GM23338 (cell line): ENCODE data around the gene RNGTT. TPM values are rescaled to one million over a fixed set of nuclear protein-coding genes. Genes with fewer than 3 reads are reported as not detected.

Experiments used
- ATAC-seq: fragments of 200-7000 bp; cut with Tn5 transposase; 3 replicates; pipeline ENCODE4 v1.9.1; 2020
- DNase-seq: peaks from one replicate; pipeline ENCODE4 v3.0.0-alpha.2; 2015; ENCODE audit warnings: low spot score
- H2AFZ ChIP-seq: fragments of 200-600 bp; sonication (generic); 2 replicates; pipeline ENCODE4 v1.8.0; 2016; ENCODE audit warnings: antibody characterized with exemption, mild to moderate bottlenecking, moderate library complexity
- H3F3A ChIP-seq: fragments of 200-600 bp; sonication (generic); replicated peaks from 2 replicates; pipeline ENCODE4 v1.8.0; 2017; ENCODE audit warnings: antibody characterized with exemption, mixed run types, low read depth
- H3K27ac ChIP-seq: fragments of 200-600 bp; sonication (generic); 2 replicates; pipeline ENCODE4 v1.6.1; 2016; ENCODE audit warnings: low read depth
- H3K27me3 ChIP-seq: fragments of 200-600 bp; sonication (generic); 2 replicates; pipeline ENCODE4 v1.8.0; 2016; ENCODE audit warnings: mild to moderate bottlenecking, mixed run types, moderate library complexity; ENCODE audit not compliant: insufficient read depth
- H3K36me3 ChIP-seq: fragments of 200-600 bp; sonication (generic); 2 replicates; pipeline ENCODE4 v1.8.0; 2016; ENCODE audit warnings: mild to moderate bottlenecking; ENCODE audit not compliant: insufficient read depth
- H3K4me1 ChIP-seq: fragments of 200-600 bp; sonication (generic); 2 replicates; pipeline ENCODE4 v1.8.0; 2016; ENCODE audit warnings: mild to moderate bottlenecking, moderate library complexity; ENCODE audit not compliant: insufficient read depth
- H3K4me2 ChIP-seq: fragments of 200-600 bp; sonication (generic); 2 replicates; pipeline ENCODE4 v1.7.1; 2017; ENCODE audit warnings: mixed run types
- H3K4me3 ChIP-seq: fragments of 200-600 bp; sonication (generic); 2 replicates; pipeline ENCODE4 v1.6.1; 2016; ENCODE audit warnings: mixed run types
- H3K79me2 ChIP-seq: fragments of 200-600 bp; sonication (generic); replicated peaks from 2 replicates; pipeline ENCODE4 v1.8.0; 2017; ENCODE audit warnings: mild to moderate bottlenecking; ENCODE audit not compliant: insufficient read depth
- H3K9me2 ChIP-seq: fragments of 200-600 bp; sonication (generic); 2 replicates; pipeline ENCODE4 v1.8.0; 2017; ENCODE audit not compliant: insufficient read depth
- H4K20me1 ChIP-seq: fragments of 200-600 bp; sonication (generic); replicated peaks from 2 replicates; pipeline ENCODE4 v1.8.0; 2017; ENCODE audit warnings: mild to moderate bottlenecking; ENCODE audit not compliant: insufficient read depth
- H3K27ac Mint-ChIP-seq: 2 replicates; pipeline ENCODE4 v1.8.0; 2020; ENCODE audit warnings: inconsistent platforms, mild to moderate bottlenecking, moderate library complexity, mixed read lengths
- H3K27me3 Mint-ChIP-seq: 3 replicates; pipeline ENCODE4 v1.8.0; 2022; ENCODE audit warnings: low read depth, mild to moderate bottlenecking, moderate library complexity, mixed read lengths, inconsistent platforms; ENCODE audit not compliant: insufficient read depth, poor library complexity
- H3K36me3 Mint-ChIP-seq: 3 replicates; pipeline ENCODE4 v1.8.0; 2021; ENCODE audit warnings: low read depth, mild to moderate bottlenecking, inconsistent platforms, moderate library complexity, mixed read lengths
- H3K4me1 Mint-ChIP-seq: 3 replicates; pipeline ENCODE4 v1.8.0; 2020; ENCODE audit warnings: mild to moderate bottlenecking, inconsistent platforms, mixed read lengths
- H3K4me3 Mint-ChIP-seq: 3 replicates; pipeline ENCODE4 v1.8.0; 2021; ENCODE audit warnings: moderate library complexity, mild to moderate bottlenecking, inconsistent platforms, mixed read lengths
- H3K9me3 Mint-ChIP-seq: 3 replicates; pipeline ENCODE4 v1.8.0; 2020; ENCODE audit warnings: moderate library complexity, mild to moderate bottlenecking, inconsistent platforms, mixed read lengths
- CREB1 ChIP-seq: fragments of 250-450 bp; sonication (Bioruptor Pico); IDR thresholded peaks from 2 replicates; pipeline ENCODE4 v1.5.0; 2020; ENCODE audit warnings: low read depth, mild to moderate bottlenecking, moderate library complexity
- CTCF ChIP-seq, 2 experiments: fragments of 200-600 bp in 1 of 2; sonication (generic) in 1 of 2; conservative IDR thresholded peaks; 2 replicates each; pipeline versions ENCODE4 v1.5.1 to v1.6.1; 2016 to 2017; ENCODE audit warnings: antibody characterized with exemption in 2 of 2, low read depth in 2 of 2, mild to moderate bottlenecking in 2 of 2, moderate library complexity in 1 of 2
- ETS1 ChIP-seq: IDR thresholded peaks from 2 replicates; pipeline ENCODE4 v1.6.1; 2016; ENCODE audit warnings: antibody characterized with exemption
- EZH2 ChIP-seq: fragments of 200-600 bp; sonication (generic); IDR thresholded peaks from one replicate; pipeline ENCODE4 v1.8.0; 2017; ENCODE audit warnings: antibody characterized with exemption, mild to moderate bottlenecking, low read depth; ENCODE audit not compliant: unreplicated experiment
- EZH2phosphoT487 ChIP-seq: fragments of 200-600 bp; sonication (generic); IDR thresholded peaks from one replicate; pipeline ENCODE4 v1.8.1; 2018; ENCODE audit warnings: antibody characterized with exemption; ENCODE audit not compliant: unreplicated experiment
- JUNB ChIP-seq: IDR thresholded peaks from one replicate; pipeline ENCODE4 v1.6.1; 2016; ENCODE audit warnings: antibody characterized with exemption; ENCODE audit not compliant: unreplicated experiment
- NANOG ChIP-seq: IDR thresholded peaks from 2 replicates; pipeline ENCODE4 v1.6.1; 2016; ENCODE audit warnings: antibody characterized with exemption, borderline replicate concordance
- POLR2AphosphoS5 ChIP-seq: IDR thresholded peaks from 2 replicates; pipeline ENCODE4 v1.6.1; 2016; ENCODE audit warnings: antibody characterized with exemption, low read depth
- REST ChIP-seq: IDR thresholded peaks from one replicate; pipeline ENCODE4 v1.6.1; 2018; ENCODE audit warnings: antibody characterized with exemption; ENCODE audit not compliant: unreplicated experiment
- STAT1 ChIP-seq: IDR thresholded peaks from one replicate; pipeline ENCODE4 v1.6.1; 2016; ENCODE audit warnings: antibody characterized with exemption; ENCODE audit not compliant: unreplicated experiment
- ZNF114 ChIP-seq: fragments of 250-450 bp; sonication (Bioruptor Pico); IDR thresholded peaks from 2 replicates; pipeline ENCODE4 v1.5.0; 2020; ENCODE audit warnings: mild to moderate bottlenecking, moderate library complexity
- polyA plus RNA-seq: library from polyadenylated mRNA; unstranded; fragments of >200 nt; fragmentation: Nextera tagmentation; extraction: Ambion mirVana; gene quantifications from 2 replicates; pipeline ENCODE4 v1.2.1, GENCODE V29; 2016
- total RNA-seq: library from RNA; depleted of rRNA; stranded (reverse); fragments of >200 nt; shearing (Covaris generic); gene quantifications from 2 replicates; pipeline ENCODE4 v1.2.3, GENCODE V29; 2014

RNGTT gene
- total and polyA plus RNA-seq, 2 experiments from 2014 or later, result 11.2 to 29.2 TPM

- no peak overlapping the region for H3K4me3 Mint-ChIP-seq
- no peak for TF ChIP-seq POLR2AphosphoS5
- no peak for TF ChIP-seq REST
- no peak for TF ChIP-seq EZH2phosphoT487
- TF ChIP-seq ZNF114 (CRISPR knock-in tag), result no peak
- no peak for TF ChIP-seq EZH2
- no peak for TF ChIP-seq JUNB
- no peak for TF ChIP-seq CTCF (conservative IDR thresholded peaks at IDR 0.05; ENCODE audit: low read depth in 2 of 2)
- no peak for TF ChIP-seq ETS1
- no peak for TF ChIP-seq STAT1
- no peak for TF ChIP-seq NANOG
- no peak for TF ChIP-seq CREB1 (CRISPR knock-in tag)
- no peaks in the 10 kb centered on the region for H3K4me1 Mint-ChIP-seq
- DNase-seq (no peak), ATAC-seq (no peak)
- Histone ChIP-seq H3K79me2 (no peaks in the 10 kb centered on the region), H3K4me1 (no peaks in the 10 kb centered on the region), H3K27ac (no peak overlapping the region), H3K9me2 (no peaks in the 10 kb centered on the region; the same call in 1 of the 2 replicates), H2AFZ (no peak overlapping the region), H3F3A (no peaks in the 10 kb centered on the region), H3K4me2 (no peak overlapping the region), H3K27me3 (no peaks in the 10 kb centered on the region), H3K36me3 (no peaks in the 10 kb centered on the region), H3K4me3 (no peak overlapping the region), H4K20me1 (no peaks in the 10 kb centered on the region)
- H3K36me3 Mint-ChIP-seq, result peaks cover 56% of the 10 kb centered on the region
- H3K27me3 Mint-ChIP-seq, result peaks cover 2% of the 10 kb centered on the region
- H3K9me3 Mint-ChIP-seq, result peaks cover 24% of the 10 kb centered on the region
- no peak overlapping the region for H3K27ac Mint-ChIP-seq
These were observed 302.3 kb downstream of the RNGTT start for GRCh38 chr6:88661136-88661535.
